Gastroesophageal sphincter (tissue), 3 donors: Measurements from ENCODE around the gene RPLP2.

Experiments used
- POLR2A ChIP-seq, 2 donors: fragments of 450-650 bp; IDR thresholded peaks; one replicate each; pipeline ENCODE4 v1.6.1; 2017; ENCODE audit warnings: antibody characterized with exemption in 2 of 2, mild to moderate bottlenecking in 2 of 2, moderate library complexity in 1 of 2
- TF ChIP-seq, protein P1 (sequence below), 4 experiments: fragments of 200-600 bp in 2 of 4; fragments of 450-650 bp in 2 of 4; sonication (generic) in 1 of 4; IDR thresholded peaks; one replicate each; pipeline ENCODE4 v1.5.1; 2017 to 2019; ENCODE audit warnings: antibody characterized with exemption in 4 of 4, mild to moderate bottlenecking in 2 of 4, moderate library complexity in 2 of 4

DNA sequence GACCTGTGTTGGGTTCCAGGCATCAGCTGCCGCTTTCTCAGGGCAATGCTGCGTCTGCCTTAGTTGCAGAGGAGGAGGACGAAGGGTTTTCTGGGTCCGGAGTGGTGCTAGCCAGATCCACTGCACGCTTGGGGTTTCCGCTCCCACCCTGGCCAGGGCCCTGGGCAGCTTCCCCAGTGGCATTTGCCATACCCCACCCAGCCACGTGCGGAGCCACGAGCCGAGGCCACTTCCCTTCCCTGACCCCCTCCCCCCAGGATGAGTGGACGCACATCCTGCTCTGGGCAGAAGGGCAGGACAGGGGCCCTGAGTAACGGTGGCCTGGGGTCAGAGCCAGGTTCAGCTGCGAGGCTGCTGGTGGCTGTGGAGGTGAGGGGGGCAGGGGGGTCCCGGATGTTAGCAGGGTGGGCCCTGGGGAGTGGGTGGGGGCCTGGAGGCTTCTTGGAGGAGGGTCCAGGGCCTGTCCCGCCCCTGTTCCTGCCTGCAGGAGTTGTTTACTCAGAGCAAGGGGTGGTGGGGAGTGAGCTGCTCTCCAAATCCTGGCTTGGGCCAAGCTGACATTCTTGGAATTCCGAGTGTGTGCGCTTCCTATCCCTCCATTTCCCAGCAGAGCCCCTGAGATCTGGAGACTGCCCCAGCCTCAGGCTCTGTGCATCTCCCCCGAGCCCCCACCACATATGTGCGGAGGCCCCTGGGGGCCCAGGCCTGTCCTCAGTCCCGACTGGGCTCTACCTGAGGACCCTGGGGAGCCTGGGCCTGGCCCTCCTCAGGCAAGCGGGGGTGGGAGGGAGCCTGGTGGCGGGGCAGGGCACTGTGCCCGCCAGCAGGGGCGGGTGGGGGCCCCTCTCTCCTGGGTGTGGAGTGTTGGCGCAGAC is 34.3 kb downstream of the RPLP2 start:
- TF ChIP-seq, protein P1, sequence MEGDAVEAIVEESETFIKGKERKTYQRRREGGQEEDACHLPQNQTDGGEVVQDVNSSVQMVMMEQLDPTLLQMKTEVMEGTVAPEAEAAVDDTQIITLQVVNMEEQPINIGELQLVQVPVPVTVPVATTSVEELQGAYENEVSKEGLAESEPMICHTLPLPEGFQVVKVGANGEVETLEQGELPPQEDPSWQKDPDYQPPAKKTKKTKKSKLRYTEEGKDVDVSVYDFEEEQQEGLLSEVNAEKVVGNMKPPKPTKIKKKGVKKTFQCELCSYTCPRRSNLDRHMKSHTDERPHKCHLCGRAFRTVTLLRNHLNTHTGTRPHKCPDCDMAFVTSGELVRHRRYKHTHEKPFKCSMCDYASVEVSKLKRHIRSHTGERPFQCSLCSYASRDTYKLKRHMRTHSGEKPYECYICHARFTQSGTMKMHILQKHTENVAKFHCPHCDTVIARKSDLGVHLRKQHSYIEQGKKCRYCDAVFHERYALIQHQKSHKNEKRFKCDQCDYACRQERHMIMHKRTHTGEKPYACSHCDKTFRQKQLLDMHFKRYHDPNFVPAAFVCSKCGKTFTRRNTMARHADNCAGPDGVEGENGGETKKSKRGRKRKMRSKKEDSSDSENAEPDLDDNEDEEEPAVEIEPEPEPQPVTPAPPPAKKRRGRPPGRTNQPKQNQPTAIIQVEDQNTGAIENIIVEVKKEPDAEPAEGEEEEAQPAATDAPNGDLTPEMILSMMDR (IDR thresholded peaks at IDR 0.05) = peak in 2 of 4 experiments; percentile 26 to 31
- TF ChIP-seq POLR2A (IDR thresholded peaks at IDR 0.05) = peak; percentile 53 to 61
